ENCODE measurements around the gene UGT1A4. TPM values are rescaled to one million over a fixed set of nuclear protein-coding genes. Genes with fewer than 3 reads are reported as not detected.

Gene UGT1A4
- not detected in 2 replicates for total RNA-seq (ENCODE audit: low replicate concordance)

- H3K4me3 ChIP-seq (ENCODE audit: low read depth, low read length), result no peak within 1 kb of the TSS
- no peak for DNase-seq (ENCODE audit: low read depth)
- no peak for TF ChIP-seq CTCF (IDR thresholded peaks at IDR 0.05; ENCODE audit: insufficient read depth, low read length)
Observed at GRCh38 chr2:233718552-233718951, at the start of gene UGT1A4. TSS of gene UGT1A4 (plus strand) at chr2:233718736. CDS start at chr2:233718821, 85 bp downstream.

- DNase-seq (ENCODE audit: low read depth), result no peak
- H3K4me3 ChIP-seq (ENCODE audit: low read depth, low read length), result no peak within 1 kb of the TSS
- TF ChIP-seq CTCF (IDR thresholded peaks at IDR 0.05; ENCODE audit: insufficient read depth, low read length), result no peak
Observed at GRCh38 chr2:233671290-233672161, 47.0 kb upstream of the UGT1A4 start, which contains the start of gene UGT1A9. TSS of gene UGT1A9 (plus strand) at chr2:233671898. CDS start at chr2:233671935, 37 bp downstream.

GRCh38 chr2:233672886-233673285 is 45.6 kb upstream of the UGT1A4 start:
- no peak for DNase-seq (ENCODE audit: low read depth)
- TF ChIP-seq CTCF (IDR thresholded peaks at IDR 0.05; ENCODE audit: insufficient read depth, low read length), result no peak
- no peak overlapping the region for H3K4me3 ChIP-seq (ENCODE audit: low read depth, low read length)

- no peak for DNase-seq (ENCODE audit: low read depth)
- no peak overlapping the region for H3K4me3 ChIP-seq (ENCODE audit: low read depth, low read length)
- TF ChIP-seq CTCF (IDR thresholded peaks at IDR 0.05; ENCODE audit: insufficient read depth, low read length), result no peak
Observed at GRCh38 chr2:233673896-233674295, 44.6 kb upstream of the UGT1A4 start.

GRCh38 chr2:233674314-233674713 is 44.2 kb upstream of the UGT1A4 start:
- no peak overlapping the region for H3K4me3 ChIP-seq (ENCODE audit: low read depth, low read length)
- TF ChIP-seq CTCF (IDR thresholded peaks at IDR 0.05; ENCODE audit: insufficient read depth, low read length), result no peak
- DNase-seq (ENCODE audit: low read depth), result no peak

GRCh38 chr2:233674995-233675394 is 43.5 kb upstream of the UGT1A4 start:
- TF ChIP-seq CTCF (IDR thresholded peaks at IDR 0.05; ENCODE audit: insufficient read depth, low read length), result peak; percentile 5
- H3K4me3 ChIP-seq (ENCODE audit: low read depth, low read length), result no peak overlapping the region
- no peak for DNase-seq (ENCODE audit: low read depth)
